ENCODE measurements around the gene NDEL1. TPM values are rescaled to one million over a fixed set of nuclear protein-coding genes. Genes with fewer than 3 reads are reported as not detected.

The NDEL1 gene
- total RNA-seq, 1 experiment from 2014 or later = 78.4 TPM

DNA sequence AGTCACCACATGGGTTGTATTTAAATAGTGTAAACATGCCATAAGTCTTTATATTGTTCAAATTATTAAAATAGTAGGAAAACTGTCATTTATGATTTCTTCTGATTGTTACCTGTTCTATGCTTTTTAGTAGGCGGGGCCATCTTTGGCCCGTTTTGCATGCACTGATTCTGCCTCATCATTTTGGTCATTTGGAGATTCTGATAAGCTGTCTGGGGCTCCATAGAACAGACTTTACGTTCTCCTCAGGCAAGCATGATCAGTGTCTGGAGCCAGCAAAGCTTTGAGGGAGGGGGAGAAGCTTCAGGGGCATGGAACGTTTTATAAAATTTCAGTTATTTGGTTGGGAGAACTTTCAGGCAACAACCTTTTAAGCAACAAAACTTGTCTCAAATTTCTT is 8.8 kb downstream of the NDEL1 start:
- peaks cover 19% of the 10 kb centered on the region for H4K20me1 ChIP-seq (ENCODE audit: insufficient read depth)
- H2AFZ ChIP-seq = no peak overlapping the region
- ChIA-PET CTCF (no interaction called here), POLR2A (ENCODE audit: unreplicated experiment) (no interaction called here)
- no peak overlapping the region for H3K27ac ChIP-seq
- no peak overlapping the region for H3K4me2 ChIP-seq
- intact Hi-C loops (cut with micrococcal nuclease; ENCODE audit: unreplicated experiment) = no loop called here
- no TSS peak for BruUV-seq (replicated peaks)
- peaks cover 35% of the 10 kb centered on the region for H3K79me2 ChIP-seq (ENCODE audit: low read depth)
- DNase-seq = no peak
- H3K9me2 ChIP-seq (ENCODE audit: insufficient read depth) = no peaks in the 10 kb centered on the region
- peaks cover 4% of the 10 kb centered on the region; the same call in 1 of the 2 replicates for H3K36me3 ChIP-seq (ENCODE audit: low read depth)
- H3K4me1 ChIP-seq (replicated peaks; ENCODE audit: insufficient read depth) = no peaks in the 10 kb centered on the region
- no peaks in the 10 kb centered on the region for H3K9me3 ChIP-seq (ENCODE audit: insufficient read depth, low read depth)
- H3F3A ChIP-seq (ENCODE audit: insufficient read depth, low read depth) = no peaks in the 10 kb centered on the region; the same call in 1 of the 2 replicates
- no peak for TF ChIP-seq CTCF (conservative IDR thresholded peaks at IDR 0.05)
- no peak for TF ChIP-seq EZH2 (IDR thresholded peaks at IDR 0.05; ENCODE audit: low read depth)
- no peak overlapping the region for H3K4me3 ChIP-seq
- no peaks in the 10 kb centered on the region for H3K27me3 ChIP-seq (ENCODE audit: insufficient read depth, low read depth)

- no peak overlapping the region for H3K27ac ChIP-seq
- H3K4me3 ChIP-seq = no peak overlapping the region
- no peak overlapping the region for H3K4me2 ChIP-seq
- CTCF ChIA-PET = no interaction called here
- H3K27me3 ChIP-seq (ENCODE audit: insufficient read depth, low read depth) = no peaks in the 10 kb centered on the region
- POLR2A ChIA-PET (ENCODE audit: unreplicated experiment) = interaction anchor here (0.7 kb wide), 1 partner anchor 216 kb away, joined by 8 read pairs; no protein-coding TSS in a partner anchor
- H2AFZ ChIP-seq = no peak overlapping the region
- intact Hi-C loops (cut with micrococcal nuclease; ENCODE audit: unreplicated experiment) = no loop called here
- no peaks in the 10 kb centered on the region for H3K9me2 ChIP-seq (ENCODE audit: insufficient read depth)
- peaks cover 24% of the 10 kb centered on the region; the same call in 1 of the 2 replicates for H3K79me2 ChIP-seq (ENCODE audit: low read depth)
- no peaks in the 10 kb centered on the region for H3K9me3 ChIP-seq (ENCODE audit: insufficient read depth, low read depth)
- no peak for DNase-seq
- H3F3A ChIP-seq (ENCODE audit: insufficient read depth, low read depth) = no peaks in the 10 kb centered on the region; the same call in 1 of the 2 replicates
- no peak for TF ChIP-seq EZH2 (IDR thresholded peaks at IDR 0.05; ENCODE audit: low read depth)
- TF ChIP-seq CTCF (conservative IDR thresholded peaks at IDR 0.05) = no peak
- H4K20me1 ChIP-seq (ENCODE audit: insufficient read depth) = peaks cover 16% of the 10 kb centered on the region
- H3K36me3 ChIP-seq (ENCODE audit: low read depth) = peaks cover 4% of the 10 kb centered on the region; the same call in 1 of the 2 replicates
- BruUV-seq (replicated peaks) = no TSS peak
- no peaks in the 10 kb centered on the region for H3K4me1 ChIP-seq (replicated peaks; ENCODE audit: insufficient read depth)
Observed at GRCh38 chr17:8445536-8445935, 9.9 kb downstream of the NDEL1 start.

DNA sequence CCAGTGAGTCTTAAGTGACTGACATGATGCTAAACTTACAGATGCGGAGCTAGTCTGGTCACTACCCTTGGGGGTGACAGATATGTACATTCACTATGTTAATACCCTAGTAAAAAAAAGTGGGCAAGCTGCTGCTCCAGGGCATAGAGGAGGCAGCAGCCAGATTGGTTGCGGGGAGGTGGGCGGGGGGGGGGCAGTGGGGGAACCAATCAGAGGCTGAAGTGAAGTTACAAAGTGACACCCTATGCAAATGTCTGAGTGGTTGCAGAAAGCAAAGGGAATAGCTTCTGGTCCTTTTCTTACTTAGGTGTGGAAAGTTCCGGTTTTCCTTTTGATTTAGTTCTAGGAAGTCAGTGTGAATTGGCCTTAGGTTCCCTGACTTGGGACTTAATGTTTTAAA is 12.1 kb downstream of the NDEL1 start:
- TF ChIP-seq EZH2 (IDR thresholded peaks at IDR 0.05; ENCODE audit: low read depth) = no peak
- no peak for TF ChIP-seq CTCF (conservative IDR thresholded peaks at IDR 0.05)
- Histone ChIP-seq H3K79me2 (ENCODE audit: low read depth) (peaks cover 6% of the 10 kb centered on the region; the same call in 1 of the 2 replicates), H3K4me3 (no peak overlapping the region), H2AFZ (no peak overlapping the region), H3K4me1 (replicated peaks; ENCODE audit: insufficient read depth) (no peaks in the 10 kb centered on the region), H3K27me3 (ENCODE audit: insufficient read depth, low read depth) (no peaks in the 10 kb centered on the region), H3K9me3 (ENCODE audit: insufficient read depth, low read depth) (no peaks in the 10 kb centered on the region), H3K36me3 (ENCODE audit: low read depth) (peaks cover 4% of the 10 kb centered on the region; the same call in 1 of the 2 replicates), H3K4me2 (no peak overlapping the region), H3K9me2 (ENCODE audit: insufficient read depth) (no peaks in the 10 kb centered on the region), H3F3A (ENCODE audit: insufficient read depth, low read depth) (no peaks in the 10 kb centered on the region), H4K20me1 (ENCODE audit: insufficient read depth) (peaks cover 10% of the 10 kb centered on the region), H3K27ac (no peak overlapping the region)
- CTCF ChIA-PET = no interaction called here
- POLR2A ChIA-PET (ENCODE audit: unreplicated experiment) = interaction anchor here (0.7 to 0.9 kb wide), 2 partner anchors 12 to 71 kb away, joined by 4 to 5 read pairs; partner anchors contain the start of genes KRABD2 and NDEL1
- BruUV-seq (replicated peaks) = no TSS peak
- DNase-seq = no peak
- intact Hi-C loops (cut with micrococcal nuclease; ENCODE audit: unreplicated experiment) = no loop called here
